Upper lobe of right lung (tissue), 1 donor: ENCODE data around the gene ATXN3L. TPM values are rescaled to one million over a fixed set of nuclear protein-coding genes. Genes with fewer than 3 reads are reported as not detected.

ENCODE experiments used
- ATAC-seq: fragments of 200-7000 bp; cut with Tn5 transposase; one replicate; pipeline ENCODE4 v1.9.1; 2020; ENCODE audit warnings: mild to moderate bottlenecking, moderate library complexity
- DNase-seq: peaks from one replicate; pipeline ENCODE4 v3.0.0-alpha.2; 2020
- H3K27ac ChIP-seq: fragments of 200-600 bp; one replicate; pipeline ENCODE4 v1.8.0; 2022
- H3K27me3 ChIP-seq: fragments of 200-600 bp; one replicate; pipeline ENCODE4 v1.8.0; 2022; ENCODE audit warnings: mild to moderate bottlenecking
- H3K36me3 ChIP-seq: fragments of 200-600 bp; one replicate; pipeline ENCODE4 v1.8.0; 2022
- H3K4me1 ChIP-seq: fragments of 200-600 bp; one replicate; pipeline ENCODE4 v1.8.0; 2022
- H3K4me3 ChIP-seq: fragments of 200-600 bp; one replicate; pipeline ENCODE4 v1.8.0; 2022; ENCODE audit warnings: mild to moderate bottlenecking
- H3K9me3 ChIP-seq: fragments of 200-600 bp; one replicate; pipeline ENCODE4 v1.8.0; 2022
- intact Hi-C: fragments of 100-400 bp; cut with DNase I; formaldehyde crosslinking; loops from one replicate; pipeline ENCODE4 v1.11.0; 2022
- total RNA-seq: library from RNA; stranded (reverse); fragmentation: NEBNext Ultra II Directional; extraction: Animal tissue kit (Norgen Biotek cat#: 25700); gene quantifications from one replicate; pipeline ENCODE4 v1.2.1, GENCODE V29; 2021
- TF ChIP-seq, protein P1 (sequence below): fragments of 200-600 bp; IDR thresholded peaks from one replicate; pipeline ENCODE4 v1.8.0; 2022; ENCODE audit warnings: antibody characterized with exemption
- donor health status: DM: no; HTN: yes; CAD: no; lungs with severe emphysema.

ATXN3L gene
- total RNA-seq, 1 donor from 2014 or later, result not detected

DNA sequence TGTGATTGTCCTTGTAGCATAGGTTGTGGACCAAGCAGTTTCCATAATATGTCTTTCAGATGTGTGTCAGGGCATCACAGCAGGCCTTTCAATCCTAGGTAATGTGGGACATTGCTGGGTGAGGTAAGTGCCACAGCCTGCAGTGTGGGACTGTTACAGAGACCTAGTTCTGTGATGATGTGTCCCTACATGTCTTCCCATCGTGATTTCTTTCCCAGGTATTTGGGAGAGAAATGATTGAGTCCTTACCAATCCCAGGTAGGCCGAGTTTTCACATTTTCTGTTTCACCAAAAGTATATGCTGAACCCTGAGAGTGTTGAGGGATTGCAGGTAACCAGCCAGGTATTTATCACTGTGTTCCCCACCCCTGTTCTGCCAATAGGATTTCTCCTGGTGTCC is 10.6 kb upstream of the ATXN3L start:
- Histone ChIP-seq H3K4me1 (no peaks in the 10 kb centered on the region), H3K27me3 (no peaks in the 10 kb centered on the region), H3K4me3 (no peak overlapping the region), H3K9me3 (no peaks in the 10 kb centered on the region), H3K27ac (no peak overlapping the region), H3K36me3 (no peaks in the 10 kb centered on the region)
- intact Hi-C loops, result no loop called here
- no peak for DNase-seq
- ATAC-seq, result no peak
- TF ChIP-seq, protein P1, sequence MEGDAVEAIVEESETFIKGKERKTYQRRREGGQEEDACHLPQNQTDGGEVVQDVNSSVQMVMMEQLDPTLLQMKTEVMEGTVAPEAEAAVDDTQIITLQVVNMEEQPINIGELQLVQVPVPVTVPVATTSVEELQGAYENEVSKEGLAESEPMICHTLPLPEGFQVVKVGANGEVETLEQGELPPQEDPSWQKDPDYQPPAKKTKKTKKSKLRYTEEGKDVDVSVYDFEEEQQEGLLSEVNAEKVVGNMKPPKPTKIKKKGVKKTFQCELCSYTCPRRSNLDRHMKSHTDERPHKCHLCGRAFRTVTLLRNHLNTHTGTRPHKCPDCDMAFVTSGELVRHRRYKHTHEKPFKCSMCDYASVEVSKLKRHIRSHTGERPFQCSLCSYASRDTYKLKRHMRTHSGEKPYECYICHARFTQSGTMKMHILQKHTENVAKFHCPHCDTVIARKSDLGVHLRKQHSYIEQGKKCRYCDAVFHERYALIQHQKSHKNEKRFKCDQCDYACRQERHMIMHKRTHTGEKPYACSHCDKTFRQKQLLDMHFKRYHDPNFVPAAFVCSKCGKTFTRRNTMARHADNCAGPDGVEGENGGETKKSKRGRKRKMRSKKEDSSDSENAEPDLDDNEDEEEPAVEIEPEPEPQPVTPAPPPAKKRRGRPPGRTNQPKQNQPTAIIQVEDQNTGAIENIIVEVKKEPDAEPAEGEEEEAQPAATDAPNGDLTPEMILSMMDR, result no peak

DNA sequence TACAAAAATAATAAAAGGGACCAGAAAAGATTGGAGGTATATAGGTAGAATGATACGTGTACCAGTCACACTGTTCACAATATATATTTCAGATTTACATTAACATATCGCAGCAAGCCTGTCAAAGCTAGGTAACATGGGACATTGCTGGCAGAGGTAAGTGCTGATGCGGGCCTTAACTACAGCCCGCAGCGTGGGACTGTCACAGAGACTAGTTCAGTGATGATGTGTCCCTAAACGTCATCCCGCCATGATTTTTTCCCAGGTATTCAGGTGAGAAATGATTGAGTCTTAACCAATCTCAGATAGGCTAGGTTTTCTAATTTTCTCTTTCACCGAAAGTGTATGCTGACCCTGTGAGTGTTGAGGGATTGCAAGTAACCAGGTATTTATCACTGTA is 7.8 kb upstream of the ATXN3L start:
- Histone ChIP-seq H3K27me3 (no peaks in the 10 kb centered on the region), H3K4me1 (no peaks in the 10 kb centered on the region), H3K9me3 (no peaks in the 10 kb centered on the region), H3K36me3 (no peaks in the 10 kb centered on the region), H3K27ac (no peak overlapping the region), H3K4me3 (no peak overlapping the region)
- DNase-seq (no peak), ATAC-seq (no peak)
- TF ChIP-seq, protein P1, result no peak
- intact Hi-C loops, result no loop called here

DNA sequence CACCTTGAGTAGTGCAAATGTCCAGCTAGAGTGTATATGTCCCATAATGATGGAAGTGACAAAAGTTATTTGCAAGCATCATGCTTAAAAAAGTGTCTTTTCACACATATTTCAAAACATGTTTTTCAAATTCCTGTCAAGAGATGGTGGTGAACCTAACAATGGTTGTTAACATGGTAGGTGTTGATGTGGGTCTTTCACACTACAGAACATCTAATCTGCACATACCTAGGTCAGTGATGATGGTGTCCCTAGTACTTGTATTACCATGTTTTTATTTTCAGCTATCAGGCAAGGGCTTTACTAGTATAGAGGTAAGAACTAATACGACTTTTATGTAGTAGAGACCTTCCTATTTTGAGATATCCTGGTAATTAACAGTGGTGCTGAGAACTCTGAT is 3.4 kb upstream of the ATXN3L start:
- Histone ChIP-seq H3K4me1 (no peaks in the 10 kb centered on the region), H3K36me3 (no peaks in the 10 kb centered on the region), H3K4me3 (no peak overlapping the region), H3K27me3 (no peaks in the 10 kb centered on the region), H3K9me3 (no peaks in the 10 kb centered on the region), H3K27ac (no peak overlapping the region)
- no peak for ATAC-seq
- intact Hi-C loops, result no loop called here
- no peak for DNase-seq
- TF ChIP-seq, protein P1, result no peak

DNA sequence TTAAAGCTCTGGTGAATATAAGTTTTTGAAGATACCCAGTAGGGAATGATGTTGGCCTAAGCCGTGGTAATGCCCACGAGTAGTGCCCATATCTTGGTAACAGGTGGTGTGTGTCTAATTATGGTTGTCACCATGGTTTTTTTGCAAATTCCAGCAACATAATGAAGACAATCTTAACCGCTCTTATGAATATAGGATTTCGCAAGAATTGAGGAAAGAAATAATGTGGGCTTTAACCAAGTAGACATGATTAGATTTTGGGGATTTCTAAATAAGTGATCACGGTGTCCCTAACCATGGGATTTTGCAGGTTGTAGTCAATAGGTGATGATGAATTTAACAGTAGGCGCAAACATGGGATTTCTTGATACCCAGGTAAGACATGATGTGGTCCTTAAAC is 2.5 kb downstream of the ATXN3L start:
- no peak for ATAC-seq
- no peaks in the 10 kb centered on the region for H3K36me3 ChIP-seq
- TF ChIP-seq, protein P1, result no peak

DNA sequence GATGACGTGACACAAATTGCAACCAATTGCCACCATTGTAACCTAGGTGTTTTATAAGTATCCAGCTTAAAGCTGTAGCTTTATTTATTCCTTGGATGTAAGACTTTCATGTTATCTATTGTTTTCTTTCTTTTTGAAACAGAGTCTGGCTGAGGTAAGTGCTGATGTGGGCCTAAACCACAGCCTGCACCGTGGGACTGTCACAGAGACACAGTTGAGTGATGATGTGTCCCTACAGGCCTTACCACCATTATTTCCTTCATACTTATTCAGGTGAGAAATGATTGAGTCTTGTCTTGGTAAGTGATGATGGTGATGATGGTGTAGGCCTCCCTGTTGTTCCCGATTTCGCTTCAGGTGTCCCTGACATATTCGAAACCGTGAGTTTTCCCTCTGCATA is 8.3 kb downstream of the ATXN3L start:
- H3K36me3 ChIP-seq, result no peaks in the 10 kb centered on the region
- intact Hi-C loops, result no loop called here
- no peaks in the 10 kb centered on the region for H3K4me1 ChIP-seq
- no peak overlapping the region for H3K4me3 ChIP-seq
- ATAC-seq (no peak), DNase-seq (no peak)
- no peak overlapping the region for H3K27ac ChIP-seq
- TF ChIP-seq, protein P1, result no peak
- H3K9me3 ChIP-seq, result no peaks in the 10 kb centered on the region
- H3K27me3 ChIP-seq, result no peaks in the 10 kb centered on the region

More for the DNA sequence above, 2.5 kb downstream of the ATXN3L start:
- no peaks in the 10 kb centered on the region for H3K4me1 ChIP-seq
- no peaks in the 10 kb centered on the region for H3K27me3 ChIP-seq
- no peak for DNase-seq
- no peak overlapping the region for H3K27ac ChIP-seq
- intact Hi-C loops, result no loop called here
- H3K9me3 ChIP-seq, result no peaks in the 10 kb centered on the region
- H3K4me3 ChIP-seq, result no peak overlapping the region

DNA sequence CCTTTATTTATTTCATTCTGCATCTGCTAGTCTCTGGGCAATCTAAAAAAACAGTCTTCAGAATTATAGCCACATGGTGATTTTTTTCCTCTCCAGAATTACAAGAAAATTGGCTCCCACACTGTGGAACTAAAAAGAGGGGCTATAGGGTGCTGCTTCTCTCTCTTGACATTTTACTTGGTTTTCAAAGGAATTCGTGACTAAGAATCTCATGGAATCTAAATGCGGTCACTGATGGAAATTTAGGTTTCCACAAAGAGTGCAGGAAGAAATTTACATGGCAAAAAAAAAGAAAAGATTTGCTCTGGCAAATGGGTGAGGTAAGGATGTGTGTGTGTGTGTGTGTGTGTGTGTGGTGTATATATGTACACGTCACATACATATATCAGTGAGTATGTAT is 10.2 kb downstream of the ATXN3L start:
- intact Hi-C loops, result no loop called here
- no peaks in the 10 kb centered on the region for H3K36me3 ChIP-seq
- H3K4me3 ChIP-seq, result no peak overlapping the region
- DNase-seq (no peak), ATAC-seq (no peak)
- TF ChIP-seq, protein P1, result no peak
- H3K9me3 ChIP-seq, result no peaks in the 10 kb centered on the region
- H3K4me1 ChIP-seq, result no peaks in the 10 kb centered on the region
- H3K27ac ChIP-seq, result no peak overlapping the region
- no peaks in the 10 kb centered on the region for H3K27me3 ChIP-seq
